IPS-NIHi7 (cell line): Measurements from ENCODE around the gene ALDOA.
"Not testable (repeated sequence)": the region's sequence is repeated elsewhere in the genome, so short reads cannot be mapped to it uniquely, and the experiment has no call there.

Experiments used
- DNase-seq: peaks from one replicate; pipeline ENCODE4 v3.0.0; 2012; ENCODE audit warnings: mixed read lengths; ENCODE audit errors: extremely low spot score

The ALDOA gene

GRCh38 chr16:30040690-30041089 lies 24.9 kb upstream of the ALDOA start:
- not testable (repeated sequence) for DNase-seq

GRCh38 chr16:30041841-30042240 lies 23.7 kb upstream of the ALDOA start:
- no peak for DNase-seq

GRCh38 chr16:30046178-30046577 lies 19.4 kb upstream of the ALDOA start:
- no peak for DNase-seq

GRCh38 chr16:30046588-30046987 lies 19.0 kb upstream of the ALDOA start:
- no peak for DNase-seq

GRCh38 chr16:30049871-30050270 lies 15.7 kb upstream of the ALDOA start:
- no peak for DNase-seq

GRCh38 chr16:30051518-30051917 lies 14.0 kb upstream of the ALDOA start:
- DNase-seq, result no peak

- peak; percentile 94 for DNase-seq
Observed at GRCh38 chr16:30052671-30053372, 12.7 kb upstream of the ALDOA start.

GRCh38 chr16:30053376-30054015 lies 12.1 kb upstream of the ALDOA start:
- DNase-seq, result no peak

GRCh38 chr16:30054451-30054850 lies 11.1 kb upstream of the ALDOA start:
- DNase-seq, result no peak

- peak; percentile 78 for DNase-seq
Observed at GRCh38 chr16:30054959-30055553, 10.5 kb upstream of the ALDOA start.

GRCh38 chr16:30060346-30060745 lies 5.2 kb upstream of the ALDOA start:
- DNase-seq, result no peak

- no peak for DNase-seq
Observed at GRCh38 chr16:30060836-30061554, 4.6 kb upstream of the ALDOA start.

GRCh38 chr16:30063278-30063892 lies 2.2 kb upstream of the ALDOA start:
- no peak for DNase-seq

- peak; percentile 54 for DNase-seq
Observed at GRCh38 chr16:30063893-30064728, 1.4 kb upstream of the ALDOA start.

- DNase-seq, result peak; percentile 84
Observed at GRCh38 chr16:30064729-30065101, 845 bp upstream of the ALDOA start.

GRCh38 chr16:30065943-30066760 lies 592 bp downstream of the ALDOA start:
- DNase-seq, result no peak

GRCh38 chr16:30066761-30067583 lies 1.4 kb downstream of the ALDOA start:
- DNase-seq, result no peak

- no peak for DNase-seq
Observed at GRCh38 chr16:30067584-30067916, 2.0 kb downstream of the ALDOA start.

- DNase-seq, result no peak
Observed at GRCh38 chr16:30068333-30068732, 2.8 kb downstream of the ALDOA start.
